HUES6 (cell line): ENCODE measurements around the gene RPP30.
A peak's percentile ranks its signal among the peaks of the same experiment; 100 is the strongest.

Experiments used
- H3K27ac ChIP-seq: 2 replicates; pipeline ENCODE4 v1.7.0; 2013; ENCODE audit warnings: low read depth, mild to moderate bottlenecking, low read length, inconsistent platforms
- H3K27me3 ChIP-seq: 2 replicates; pipeline ENCODE4 v1.6.1; 2013; ENCODE audit warnings: low read length; ENCODE audit not compliant: control insufficient read depth, insufficient read depth
- H3K36me3 ChIP-seq: 2 replicates; pipeline ENCODE4 v1.6.1; 2013; ENCODE audit warnings: low read length; ENCODE audit not compliant: control insufficient read depth, insufficient read depth
- H3K4me1 ChIP-seq: 2 replicates; pipeline ENCODE4 v1.6.1; 2013; ENCODE audit warnings: low read length; ENCODE audit not compliant: control insufficient read depth, insufficient read depth
- H3K4me3 ChIP-seq: 2 replicates; pipeline ENCODE4 v1.5.1; 2013; ENCODE audit warnings: low read depth, low read length
- H3K9ac ChIP-seq: one replicate; pipeline ENCODE4 v1.6.1; 2013; ENCODE audit warnings: mild to moderate bottlenecking, low read length
- H3K9me3 ChIP-seq: 2 replicates; pipeline ENCODE4 v1.6.1; 2013; ENCODE audit warnings: low read depth, low read length; ENCODE audit not compliant: control insufficient read depth, insufficient read depth

Gene RPP30

GRCh38 chr10:90871766-90872647, at the start of gene RPP30:
Gene RPP30 (plus strand): TSS chr10:90871974. CDS start chr10:90871987, 13 bp downstream.
- Histone ChIP-seq H3K4me3 (peak within 1 kb of the TSS; percentile 95), H3K27ac (peak within 1 kb of the TSS; percentile 77), H3K36me3 (peaks cover 22% of the 10 kb centered on the region), H3K4me1 (peaks cover 13% of the 10 kb centered on the region; the same call in 1 of the 2 replicates), H3K9ac (peak within 1 kb of the TSS; percentile 95), H3K9me3 (peaks cover 5% of the 10 kb centered on the region; the same call in 1 of the 2 replicates), H3K27me3 (no peaks in the 10 kb centered on the region)

- Histone ChIP-seq H3K9me3 (peaks cover 52% of the 10 kb centered on the region), H3K9ac (no peak overlapping the region), H3K36me3 (peaks cover 18% of the 10 kb centered on the region; the same call in 1 of the 2 replicates), H3K27ac (no peak overlapping the region), H3K4me1 (no peaks in the 10 kb centered on the region), H3K27me3 (no peaks in the 10 kb centered on the region), H3K4me3 (no peak overlapping the region)
Measured at GRCh38 chr10:90822508-90822907, 49.3 kb upstream of the RPP30 start.

- Histone ChIP-seq H3K4me1 (no peaks in the 10 kb centered on the region), H3K9me3 (peaks cover 26% of the 10 kb centered on the region), H3K27ac (no peak overlapping the region), H3K36me3 (no peaks in the 10 kb centered on the region; the same call in 1 of the 2 replicates), H3K4me3 (no peak overlapping the region), H3K27me3 (no peaks in the 10 kb centered on the region), H3K9ac (no peak overlapping the region)
Measured at GRCh38 chr10:90832111-90832510, 39.7 kb upstream of the RPP30 start.

DNA sequence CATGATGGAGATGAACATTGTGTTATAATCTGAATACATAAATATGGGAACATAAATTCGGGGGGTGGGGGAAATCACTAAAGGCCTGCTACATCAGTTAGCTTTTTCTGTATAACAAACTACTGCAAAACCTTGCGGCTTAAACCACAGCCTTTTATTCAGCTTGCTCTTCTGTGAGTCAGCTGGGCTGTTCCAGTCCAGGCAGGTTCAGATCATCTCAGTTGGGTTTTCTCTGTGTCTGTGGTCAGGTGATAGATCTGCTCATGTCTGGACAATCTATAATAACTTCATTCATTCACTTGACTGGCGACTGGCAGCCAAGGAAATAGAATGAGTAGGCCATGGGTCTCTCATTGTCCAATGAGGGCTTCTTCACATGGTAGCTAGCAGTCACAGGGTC, 37.4 kb upstream of the RPP30 start:
- Histone ChIP-seq H3K9me3 (peaks cover 26% of the 10 kb centered on the region), H3K4me1 (no peaks in the 10 kb centered on the region), H3K27ac (no peak overlapping the region), H3K9ac (no peak overlapping the region), H3K36me3 (no peaks in the 10 kb centered on the region; the same call in 1 of the 2 replicates), H3K4me3 (no peak overlapping the region), H3K27me3 (no peaks in the 10 kb centered on the region)

DNA sequence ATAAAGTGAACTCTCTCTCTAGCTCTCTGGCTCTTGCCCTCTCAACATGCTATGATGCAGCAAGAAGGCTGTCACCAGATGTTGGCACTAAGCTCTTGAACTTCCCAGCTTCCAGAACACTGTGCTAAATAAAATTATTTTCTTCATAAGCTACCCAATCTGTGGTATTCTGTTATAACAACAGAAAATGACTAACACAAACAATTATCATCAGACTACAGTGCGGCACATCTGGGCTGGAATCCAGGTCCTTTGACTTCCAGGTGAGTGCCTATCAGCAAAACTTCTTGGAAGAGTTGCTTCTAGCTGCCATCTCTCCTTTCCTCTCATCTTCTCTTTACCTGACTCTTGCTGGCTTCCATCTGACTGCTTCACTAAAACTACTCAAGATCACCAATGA, 34.3 kb upstream of the RPP30 start:
- Histone ChIP-seq H3K4me1 (no peaks in the 10 kb centered on the region), H3K27ac (no peak overlapping the region), H3K4me3 (no peak overlapping the region), H3K36me3 (no peaks in the 10 kb centered on the region; the same call in 1 of the 2 replicates), H3K9me3 (peaks cover 8% of the 10 kb centered on the region), H3K9ac (no peak overlapping the region), H3K27me3 (no peaks in the 10 kb centered on the region)

DNA sequence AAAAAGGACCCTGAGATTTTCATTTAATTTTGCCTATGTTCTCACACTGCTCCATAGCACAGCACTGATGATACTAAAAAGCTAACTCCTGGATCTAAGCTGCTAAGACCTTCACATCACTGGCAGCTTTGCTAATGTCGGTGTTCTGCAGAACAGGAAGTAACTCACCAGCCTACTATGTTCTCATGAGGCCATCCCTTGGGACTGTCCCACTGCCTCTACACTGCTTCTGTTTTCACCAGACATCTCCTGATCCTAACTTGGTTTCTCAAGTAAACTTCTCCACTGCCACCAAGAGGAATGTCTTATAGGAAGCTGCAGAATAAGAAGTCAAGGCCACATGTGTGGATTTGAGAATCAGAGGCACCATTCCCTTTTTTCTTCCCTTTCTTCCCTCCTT, 29.0 kb upstream of the RPP30 start:
- Histone ChIP-seq H3K4me1 (no peaks in the 10 kb centered on the region), H3K36me3 (no peaks in the 10 kb centered on the region; the same call in 1 of the 2 replicates), H3K9me3 (peaks cover 16% of the 10 kb centered on the region; the same call in 1 of the 2 replicates), H3K4me3 (no peak overlapping the region), H3K9ac (no peak overlapping the region), H3K27ac (no peak overlapping the region), H3K27me3 (no peaks in the 10 kb centered on the region)

DNA sequence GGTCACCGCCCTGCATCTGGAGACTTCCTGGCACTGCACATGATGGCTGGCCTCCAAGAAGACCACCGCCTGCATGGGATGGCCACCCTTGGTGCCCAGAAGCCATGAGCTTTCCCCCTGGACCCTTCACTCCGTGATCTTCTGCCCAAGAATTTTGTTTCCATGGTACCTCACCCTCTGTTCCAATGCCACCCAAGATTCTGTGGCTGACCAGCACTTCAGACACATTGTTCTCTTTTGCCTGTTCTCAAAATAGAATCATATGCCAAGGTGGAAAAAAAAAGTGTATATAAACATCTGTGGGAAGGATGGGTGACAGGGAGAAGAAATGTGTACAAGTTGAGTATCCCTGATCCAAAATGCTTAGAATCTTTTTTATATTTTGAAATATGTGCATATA, 26.0 kb upstream of the RPP30 start:
- no peaks in the 10 kb centered on the region for H3K4me1 ChIP-seq
- no peaks in the 10 kb centered on the region for H3K27me3 ChIP-seq
- H3K9me3 ChIP-seq, result peaks cover 35% of the 10 kb centered on the region
- H3K27ac ChIP-seq, result no peak overlapping the region
- no peak overlapping the region for H3K9ac ChIP-seq
- no peak overlapping the region for H3K4me3 ChIP-seq
- no peaks in the 10 kb centered on the region; the same call in 1 of the 2 replicates for H3K36me3 ChIP-seq

GRCh38 chr10:90846746-90847145, 25.0 kb upstream of the RPP30 start:
- Histone ChIP-seq H3K4me1 (no peaks in the 10 kb centered on the region), H3K27me3 (no peaks in the 10 kb centered on the region), H3K4me3 (no peak overlapping the region), H3K9ac (no peak overlapping the region), H3K36me3 (no peaks in the 10 kb centered on the region; the same call in 1 of the 2 replicates), H3K27ac (no peak overlapping the region), H3K9me3 (peaks cover 44% of the 10 kb centered on the region)

- H3K9ac ChIP-seq, result no peak overlapping the region
- H3K4me3 ChIP-seq, result no peak overlapping the region
Measured at GRCh38 chr10:90847436-90847835, 24.3 kb upstream of the RPP30 start.

GRCh38 chr10:90849956-90850749, 21.6 kb upstream of the RPP30 start:
- Histone ChIP-seq H3K9ac (no peak overlapping the region), H3K36me3 (no peaks in the 10 kb centered on the region; the same call in 1 of the 2 replicates), H3K27me3 (peaks cover 7% of the 10 kb centered on the region), H3K27ac (no peak overlapping the region), H3K4me3 (no peak overlapping the region), H3K9me3 (peaks cover 44% of the 10 kb centered on the region), H3K4me1 (no peaks in the 10 kb centered on the region)

More at GRCh38 chr10:90847436-90847835, 24.3 kb upstream of the RPP30 start:
- no peaks in the 10 kb centered on the region for H3K4me1 ChIP-seq
- no peak overlapping the region for H3K27ac ChIP-seq
- peaks cover 46% of the 10 kb centered on the region for H3K9me3 ChIP-seq
- H3K36me3 ChIP-seq, result no peaks in the 10 kb centered on the region; the same call in 1 of the 2 replicates
- H3K27me3 ChIP-seq, result no peaks in the 10 kb centered on the region
